ENCODE measurements around the gene RAB3IL1.

GRCh38 chr11:61905067-61905696 lies 12.2 kb downstream of the RAB3IL1 start:
- TF ChIP-seq CTCF (IDR thresholded peaks at IDR 0.05; ENCODE audit: low read depth, low read length) (no peak), EZH2phosphoT487 (IDR thresholded peaks at IDR 0.05; ENCODE audit: low read depth) (no peak)

Measured in OCI-LY3 (cell line).